GM19023 (cell line): ENCODE data around the gene DAD1.

Source experiments
- ATAC-seq: cut with Tn5 transposase; IDR thresholded peaks from one replicate; pipeline ENCODE4 v1.9.1; 2021; ENCODE audit warnings: mild to moderate bottlenecking, moderate library complexity; ENCODE audit not compliant: unreplicated experiment

DAD1 gene

GRCh38 chr14:22521449-22522239 is 67.4 kb downstream of the DAD1 start:
- ATAC-seq: no peak

DNA sequence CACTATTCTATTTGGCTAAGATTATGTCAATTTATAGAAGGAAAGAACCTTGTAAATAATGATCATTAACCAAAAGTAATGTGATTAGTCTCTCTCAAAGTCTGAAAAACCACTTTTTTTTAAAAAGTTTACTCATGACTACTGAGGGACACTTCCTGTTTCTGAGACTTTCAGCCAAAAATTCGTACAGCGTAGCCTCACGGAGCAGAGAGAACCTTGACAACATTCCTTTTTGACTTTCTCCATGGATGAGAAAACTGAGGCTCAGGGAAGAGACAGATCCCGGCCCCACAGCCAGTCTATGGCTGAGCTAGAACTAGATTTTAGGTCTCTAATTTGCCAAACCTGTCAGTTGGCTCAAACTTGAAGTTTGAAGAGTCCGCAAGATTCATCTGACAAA is 68.2 kb downstream of the DAD1 start:
- ATAC-seq: no peak

- no peak for ATAC-seq
Observed at GRCh38 chr14:22519877-22520685, 68.9 kb downstream of the DAD1 start.

DNA sequence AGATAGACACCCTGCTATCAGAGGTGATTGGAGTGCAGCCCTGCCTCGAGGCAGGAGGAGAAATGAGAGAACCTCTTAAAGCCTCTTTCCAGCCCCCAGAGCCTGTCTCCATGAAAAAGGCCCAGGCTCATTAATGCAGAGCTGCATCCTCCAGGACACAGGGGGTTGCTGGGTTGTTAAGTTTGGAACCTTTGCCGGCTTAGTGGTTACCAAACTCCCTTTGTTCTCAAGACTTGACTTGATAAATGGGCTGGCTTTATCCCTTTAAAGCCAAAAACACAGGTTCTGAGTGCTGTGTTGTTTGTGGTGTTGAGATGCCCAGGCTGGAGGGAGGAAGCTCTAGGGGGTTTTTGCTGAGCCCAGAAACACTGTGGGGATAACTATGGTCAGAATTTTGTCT is 71.0 kb downstream of the DAD1 start:
- no peak for ATAC-seq

DNA sequence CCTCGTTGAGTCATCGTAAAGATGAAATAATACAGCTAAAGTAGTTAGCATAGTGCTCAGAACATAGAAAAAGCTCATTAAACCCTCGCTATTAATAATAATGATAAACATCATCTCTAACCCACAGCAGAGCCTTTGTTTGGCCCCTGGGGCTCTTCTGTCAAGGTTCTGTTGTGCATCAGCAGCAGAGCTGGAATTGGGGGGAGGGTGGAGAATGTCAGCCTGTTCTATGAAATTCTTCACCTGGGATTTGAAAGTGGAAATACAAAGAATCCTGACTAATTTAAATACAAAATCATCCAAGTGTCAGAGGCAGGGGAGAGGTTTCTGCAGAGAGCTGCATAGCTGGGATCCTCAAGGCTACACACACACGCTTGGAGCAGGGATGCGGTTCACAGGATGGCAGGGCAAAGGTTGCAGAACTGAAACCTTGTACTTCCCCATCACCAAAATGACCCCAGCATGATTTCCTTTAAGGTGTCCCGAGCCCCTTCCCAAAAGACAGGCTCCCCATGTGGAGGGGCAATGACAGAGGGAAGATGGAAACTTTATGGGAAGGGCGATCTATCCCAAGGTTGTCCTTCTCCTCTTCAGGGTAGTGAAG is 71.8 kb downstream of the DAD1 start:
- no peak for ATAC-seq

DNA sequence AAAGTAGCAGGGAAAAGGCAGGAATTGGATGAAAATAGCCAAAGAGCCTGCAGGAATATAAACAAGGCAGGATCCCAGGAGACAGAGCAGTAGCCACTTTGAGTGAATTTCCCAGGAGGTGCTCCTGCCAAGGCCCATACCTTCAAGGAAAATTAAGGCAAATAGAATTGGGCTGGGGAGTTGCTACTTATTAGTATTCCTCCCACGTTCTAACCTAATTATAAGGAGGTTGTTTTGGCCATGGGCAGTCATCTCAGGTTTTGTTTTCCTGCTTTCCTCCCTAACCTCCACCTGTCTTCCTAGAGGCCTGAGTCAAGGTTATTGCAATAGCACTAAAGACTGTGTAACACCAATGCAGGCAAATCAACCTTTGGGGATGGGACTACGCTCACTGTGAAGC is 73.1 kb downstream of the DAD1 start:
- no peak for ATAC-seq
